Astrocyte (in vitro differentiated cells and primary cell): ENCODE measurements around the gene C11orf91.

Experiments
- CTCF ChIP-seq: IDR thresholded peaks from 2 replicates; pipeline ENCODE4 v1.5.1; 2011; ENCODE audit warnings: low read depth, mild to moderate bottlenecking, inconsistent platforms, low read length, moderate library complexity; ENCODE audit not compliant: insufficient read depth
- EZH2 ChIP-seq: IDR thresholded peaks from 2 replicates; pipeline ENCODE4 v1.6.1; 2012; ENCODE audit warnings: mild to moderate bottlenecking, low read length, inconsistent platforms; ENCODE audit not compliant: insufficient read depth

GRCh38 chr11:33713151-33713855 is 12.7 kb upstream of the C11orf91 start:
- TF ChIP-seq CTCF: no peak
- TF ChIP-seq EZH2: no peak
